Measurements from ENCODE around the gene LCN6.
"Not testable (repeated sequence)": the region's sequence is repeated elsewhere in the genome, so short reads cannot be mapped to it uniquely, and the experiment has no call there.

LCN6 gene

DNA sequence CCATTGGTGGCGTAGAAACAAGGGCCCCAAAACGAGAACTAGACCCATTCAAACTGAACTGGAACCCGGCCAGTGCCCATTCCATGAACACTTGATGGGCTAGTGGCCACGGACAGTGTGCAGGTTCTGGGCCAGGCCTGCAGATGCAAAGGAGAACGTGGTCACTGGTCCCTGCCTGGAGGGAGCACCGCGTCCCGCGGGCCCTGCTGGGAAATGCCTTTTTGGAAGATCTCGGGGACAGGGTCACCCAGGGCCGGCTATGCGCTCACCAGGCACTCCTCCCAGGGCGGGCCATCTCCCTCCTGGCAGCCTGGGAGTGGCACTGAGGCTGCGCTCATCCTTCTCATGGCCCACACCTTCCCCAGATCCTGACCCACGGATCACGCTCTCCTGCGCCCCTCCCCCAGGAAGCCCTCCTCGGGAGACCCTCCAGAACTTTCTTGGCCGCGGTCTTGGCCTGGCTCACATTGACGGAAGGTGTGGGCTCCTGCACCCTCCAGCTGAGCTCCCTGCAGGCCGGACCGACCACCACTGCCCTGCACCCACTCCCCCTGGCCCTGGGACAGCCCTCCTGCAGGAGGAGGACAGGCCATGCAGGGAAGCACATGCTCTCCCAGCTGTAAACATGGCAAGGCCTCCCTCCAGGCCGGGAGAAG, 38.7 kb downstream of the LCN6 start:
- TF ChIP-seq, protein P1, sequence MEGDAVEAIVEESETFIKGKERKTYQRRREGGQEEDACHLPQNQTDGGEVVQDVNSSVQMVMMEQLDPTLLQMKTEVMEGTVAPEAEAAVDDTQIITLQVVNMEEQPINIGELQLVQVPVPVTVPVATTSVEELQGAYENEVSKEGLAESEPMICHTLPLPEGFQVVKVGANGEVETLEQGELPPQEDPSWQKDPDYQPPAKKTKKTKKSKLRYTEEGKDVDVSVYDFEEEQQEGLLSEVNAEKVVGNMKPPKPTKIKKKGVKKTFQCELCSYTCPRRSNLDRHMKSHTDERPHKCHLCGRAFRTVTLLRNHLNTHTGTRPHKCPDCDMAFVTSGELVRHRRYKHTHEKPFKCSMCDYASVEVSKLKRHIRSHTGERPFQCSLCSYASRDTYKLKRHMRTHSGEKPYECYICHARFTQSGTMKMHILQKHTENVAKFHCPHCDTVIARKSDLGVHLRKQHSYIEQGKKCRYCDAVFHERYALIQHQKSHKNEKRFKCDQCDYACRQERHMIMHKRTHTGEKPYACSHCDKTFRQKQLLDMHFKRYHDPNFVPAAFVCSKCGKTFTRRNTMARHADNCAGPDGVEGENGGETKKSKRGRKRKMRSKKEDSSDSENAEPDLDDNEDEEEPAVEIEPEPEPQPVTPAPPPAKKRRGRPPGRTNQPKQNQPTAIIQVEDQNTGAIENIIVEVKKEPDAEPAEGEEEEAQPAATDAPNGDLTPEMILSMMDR (IDR thresholded peaks at IDR 0.05; ENCODE audit: extremely low read depth, missing control alignments) = no peak
- DNase-seq (ENCODE audit: low spot score) = no peak

DNA sequence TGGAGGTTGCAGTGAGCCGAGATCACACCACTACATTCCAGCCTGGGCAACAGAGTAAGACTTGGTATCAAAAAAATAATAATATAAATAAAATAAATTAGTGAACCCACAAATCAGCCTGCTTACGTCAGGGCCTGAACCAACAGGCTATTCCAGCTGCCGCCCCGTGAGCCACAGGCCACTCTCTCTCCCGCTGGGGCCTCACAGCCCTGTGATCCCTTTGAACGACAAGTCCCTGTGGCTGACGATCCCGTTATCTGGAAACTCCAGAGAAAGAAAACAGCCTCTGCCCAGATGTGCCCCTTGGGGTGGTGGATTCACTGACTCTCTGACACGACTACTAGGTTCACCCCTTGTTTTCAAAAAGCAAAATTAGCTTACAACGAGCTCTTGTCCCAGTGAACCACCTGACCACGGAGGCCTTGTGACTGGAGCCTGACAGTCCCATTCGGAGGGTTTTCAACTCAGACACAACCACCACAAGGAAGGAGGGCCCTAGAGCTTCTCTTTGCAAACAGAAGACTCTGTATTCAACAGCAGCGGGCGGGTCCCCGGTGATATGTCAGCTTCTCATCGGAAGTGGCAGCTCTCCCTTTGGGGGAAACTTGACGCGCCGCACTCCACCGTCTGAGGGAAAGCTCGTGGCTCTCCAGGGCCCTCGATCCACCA, 40.3 kb downstream of the LCN6 start:
- DNase-seq (ENCODE audit: low spot score) = no peak

GRCh38 chr9:136707011-136707410, 41.3 kb downstream of the LCN6 start:
- TF ChIP-seq, protein P1 (IDR thresholded peaks at IDR 0.05; ENCODE audit: extremely low read depth, missing control alignments) = no peak
- no peak for DNase-seq (ENCODE audit: low spot score)

More for the DNA sequence above, 40.3 kb downstream of the LCN6 start:
- TF ChIP-seq, protein P1 (IDR thresholded peaks at IDR 0.05; ENCODE audit: extremely low read depth, missing control alignments) = no peak

DNA sequence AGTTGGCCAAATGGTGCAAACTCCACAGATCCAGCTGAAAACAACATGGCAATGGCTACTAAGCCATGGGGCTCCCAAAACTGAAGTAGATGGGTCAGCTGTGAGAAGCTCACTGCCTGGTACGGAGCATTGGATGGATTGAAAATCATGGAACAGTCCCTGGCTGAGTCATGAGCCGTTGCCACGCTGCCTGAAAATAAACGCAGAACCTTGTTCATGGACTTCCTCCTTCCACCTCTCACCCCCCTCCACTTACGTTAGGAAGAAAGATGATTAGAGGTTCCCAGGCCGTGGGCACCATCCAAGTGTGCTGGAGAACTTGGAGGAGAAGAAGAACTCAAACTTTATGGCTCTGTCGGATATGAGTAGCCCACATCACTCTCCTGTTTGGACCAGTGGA, 42.8 kb downstream of the LCN6 start:
- TF ChIP-seq, protein P1 (IDR thresholded peaks at IDR 0.05; ENCODE audit: extremely low read depth, missing control alignments) = no peak
- DNase-seq (ENCODE audit: low spot score) = no peak

DNA sequence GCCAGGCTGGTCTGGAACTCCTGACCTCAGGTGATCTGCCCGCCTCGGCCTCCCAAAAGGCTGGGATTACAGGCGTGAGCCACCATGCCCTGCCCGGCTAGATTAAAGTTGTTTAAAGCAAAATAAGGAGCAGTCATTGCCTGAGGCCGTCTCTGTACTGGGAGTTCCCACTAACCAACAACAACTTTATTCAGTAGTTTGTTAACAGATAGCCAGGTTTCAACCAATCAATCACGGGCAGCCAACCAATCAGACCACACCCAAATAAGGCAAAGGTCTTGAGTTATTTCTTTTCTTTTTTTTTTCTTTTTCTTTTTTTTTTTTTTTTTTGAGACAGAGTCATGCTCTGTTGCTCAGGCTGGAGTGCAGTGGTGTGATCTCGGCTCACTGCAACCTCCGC, 43.6 kb downstream of the LCN6 start:
- not testable (repeated sequence) for DNase-seq (ENCODE audit: low spot score)

DNA sequence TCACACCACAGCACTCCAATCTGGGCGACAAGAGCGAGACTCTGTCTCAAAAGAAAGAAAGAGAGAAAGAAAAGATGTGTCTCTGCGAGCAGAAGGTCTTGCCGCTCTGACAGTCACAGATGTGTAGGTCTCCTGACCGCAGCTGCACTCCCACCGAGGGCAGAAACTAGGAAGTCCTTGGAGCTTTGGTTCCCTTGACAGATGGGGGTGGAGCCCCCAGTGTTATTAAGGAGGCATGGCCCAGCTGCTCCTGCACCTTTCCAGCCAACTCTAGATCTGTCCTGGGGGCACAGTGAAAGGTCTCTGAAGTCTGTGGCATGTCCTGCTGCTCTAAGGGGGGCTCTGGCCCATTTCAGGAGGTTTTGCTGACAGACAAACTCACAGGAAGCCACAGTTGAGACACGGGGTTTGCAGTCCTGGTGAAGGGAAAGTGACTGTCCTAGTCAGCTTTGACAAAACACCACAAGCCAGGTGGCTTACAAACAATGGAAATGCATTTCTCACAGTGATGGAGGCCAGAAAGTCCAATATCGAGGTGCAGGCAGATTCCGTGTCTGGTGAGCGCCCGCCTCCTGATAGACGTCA, 45.0 kb downstream of the LCN6 start:
- TF ChIP-seq, protein P1 (IDR thresholded peaks at IDR 0.05; ENCODE audit: extremely low read depth, missing control alignments) = no peak
- DNase-seq (ENCODE audit: low spot score) = no peak

DNA sequence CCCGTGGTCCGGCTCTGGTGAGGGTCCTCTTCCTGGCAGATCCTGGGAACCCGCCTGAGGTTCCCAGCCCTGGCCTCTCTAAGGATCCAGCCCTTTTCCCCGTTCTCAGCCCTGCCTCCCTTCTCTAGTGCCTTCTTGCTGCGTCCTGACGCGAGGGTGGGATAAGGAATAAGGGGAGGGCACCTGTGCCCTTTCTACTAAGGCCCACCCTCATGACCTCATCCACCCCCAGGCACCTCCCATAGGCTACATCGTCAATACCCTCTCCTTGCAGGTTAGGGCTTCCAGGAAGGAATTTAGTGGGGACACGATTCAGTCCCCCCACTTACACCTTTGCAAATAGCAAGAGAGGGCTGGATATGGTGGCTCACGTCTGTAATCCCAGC, 46.7 kb downstream of the LCN6 start:
- TF ChIP-seq, protein P1 (IDR thresholded peaks at IDR 0.05; ENCODE audit: extremely low read depth, missing control alignments) = no peak
- DNase-seq (ENCODE audit: low spot score) = no peak

Measured in GM20000 (cell line).